GM12865 (cell line): Measurements from ENCODE around the gene DTHD1.

Experiments
- DNase-seq: peaks from one replicate; pipeline ENCODE4 v3.0.0; 2010; ENCODE audit warnings: low read depth
- H3K4me3 ChIP-seq: 2 replicates; pipeline ENCODE4 v1.5.1; 2011; ENCODE audit warnings: mild to moderate bottlenecking, low read depth, low read length, control low read depth
- CTCF ChIP-seq: IDR thresholded peaks from 2 replicates; pipeline ENCODE4 v1.5.1; 2011; ENCODE audit warnings: low read length, control low read depth, low read depth, inconsistent platforms; ENCODE audit not compliant: insufficient read depth; ENCODE audit errors: missing control alignments

The DTHD1 gene

GRCh38 chr4:36358173-36358572, 76.8 kb downstream of the DTHD1 start:
- no peak for TF ChIP-seq CTCF
- DNase-seq: no peak
- no peak overlapping the region for H3K4me3 ChIP-seq

- DNase-seq: no peak
- no peak for TF ChIP-seq CTCF
- no peak overlapping the region for H3K4me3 ChIP-seq
These were observed 79.3 kb downstream of the DTHD1 start for GRCh38 chr4:36360755-36361154.

GRCh38 chr4:36363024-36363423, 81.6 kb downstream of the DTHD1 start:
- DNase-seq: no peak
- H3K4me3 ChIP-seq: no peak overlapping the region
- TF ChIP-seq CTCF: no peak

DNA sequence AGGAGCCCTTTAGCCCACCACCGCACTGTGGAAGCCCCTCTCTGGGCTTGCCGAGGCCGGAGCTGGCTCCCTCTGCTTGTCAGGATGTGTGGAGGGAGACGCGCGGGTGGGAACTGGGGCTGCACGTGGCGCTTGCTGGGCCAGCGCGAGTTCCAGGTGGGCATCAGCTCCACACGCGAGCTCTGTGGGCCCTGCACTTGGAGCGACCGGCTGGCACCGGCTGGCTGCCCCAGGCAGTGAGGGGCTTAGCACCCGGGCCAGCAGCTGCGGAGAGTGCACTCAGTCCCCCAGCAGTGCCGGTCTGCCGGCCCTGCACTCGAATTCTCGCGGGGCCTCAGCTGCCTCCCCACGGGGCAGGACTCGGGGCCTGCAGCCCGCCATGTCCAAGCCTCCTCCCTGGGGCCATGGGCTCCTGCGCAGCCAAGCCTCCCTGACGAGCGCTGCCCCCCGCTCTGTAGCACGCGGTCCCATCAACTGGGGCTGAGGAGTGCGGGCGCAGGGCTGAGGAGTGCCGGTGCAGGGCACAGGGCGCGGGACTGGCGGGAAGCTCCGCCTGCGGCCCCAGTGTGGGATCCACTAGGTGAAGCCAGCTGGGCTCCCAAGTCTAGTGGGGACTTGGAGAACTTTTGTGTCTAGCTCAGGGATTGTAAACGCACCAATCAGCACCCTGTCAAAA, 93.6 kb downstream of the DTHD1 start:
- no peak for DNase-seq
- no peak for TF ChIP-seq CTCF
- no peak overlapping the region for H3K4me3 ChIP-seq

DNA sequence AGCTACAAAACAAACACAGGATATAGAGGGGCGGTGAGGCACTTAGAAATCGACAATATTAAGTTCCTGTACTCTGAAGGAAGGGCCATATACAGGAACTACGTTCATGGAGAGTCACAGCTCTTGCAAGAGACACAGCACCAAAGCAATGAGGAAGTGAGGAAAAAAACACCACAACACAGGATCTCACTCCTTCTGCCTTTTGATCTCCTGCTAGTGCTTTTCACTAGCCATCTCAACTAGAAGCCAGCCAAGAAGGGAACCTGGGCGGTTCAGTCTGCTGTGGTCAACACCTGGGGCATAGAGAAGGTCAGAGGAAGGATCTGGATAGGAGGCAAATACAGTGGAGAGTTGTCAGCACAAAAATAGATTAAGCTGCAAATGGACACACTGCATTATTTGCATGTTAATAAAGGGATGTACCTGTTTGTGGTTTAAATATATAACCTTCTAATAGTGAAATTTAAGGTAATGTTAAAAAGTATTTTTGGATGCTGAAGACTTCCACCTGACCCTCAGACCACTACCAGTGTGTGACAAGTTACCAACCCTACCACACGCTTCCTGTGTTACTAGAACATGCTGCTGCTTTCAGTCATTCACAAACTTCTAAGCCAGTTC, 104.6 kb downstream of the DTHD1 start:
- H3K4me3 ChIP-seq: no peak overlapping the region
- no peak for TF ChIP-seq CTCF
- peak; percentile 78 for DNase-seq

DNA sequence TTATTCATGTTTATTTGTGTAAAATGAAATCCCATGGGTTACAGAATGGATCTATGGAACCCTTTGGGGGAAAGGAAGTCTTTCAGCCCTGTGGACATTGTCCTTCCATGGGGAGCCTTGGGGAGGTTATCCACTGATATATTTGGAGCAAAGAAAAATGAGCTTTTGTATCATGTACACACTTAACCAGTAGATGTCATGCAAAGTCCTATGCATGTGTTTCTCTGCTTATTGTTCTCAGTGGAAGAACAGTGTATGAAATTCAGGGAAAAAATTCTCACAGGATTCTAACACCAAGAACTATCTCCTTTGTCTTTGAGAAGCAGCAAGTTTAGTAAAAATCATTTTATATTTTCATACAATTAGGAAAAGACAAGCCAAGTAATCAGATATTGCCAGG, 105.3 kb downstream of the DTHD1 start:
- TF ChIP-seq CTCF: no peak
- H3K4me3 ChIP-seq: no peak overlapping the region
- DNase-seq: no peak

GRCh38 chr4:36388710-36389109, 107.3 kb downstream of the DTHD1 start:
- no peak for TF ChIP-seq CTCF

More at GRCh38 chr4:36388710-36389109, 107.3 kb downstream of the DTHD1 start:
- no peak for DNase-seq
- no peak overlapping the region for H3K4me3 ChIP-seq
